ENCODE data around the gene WBP1.

DNA sequence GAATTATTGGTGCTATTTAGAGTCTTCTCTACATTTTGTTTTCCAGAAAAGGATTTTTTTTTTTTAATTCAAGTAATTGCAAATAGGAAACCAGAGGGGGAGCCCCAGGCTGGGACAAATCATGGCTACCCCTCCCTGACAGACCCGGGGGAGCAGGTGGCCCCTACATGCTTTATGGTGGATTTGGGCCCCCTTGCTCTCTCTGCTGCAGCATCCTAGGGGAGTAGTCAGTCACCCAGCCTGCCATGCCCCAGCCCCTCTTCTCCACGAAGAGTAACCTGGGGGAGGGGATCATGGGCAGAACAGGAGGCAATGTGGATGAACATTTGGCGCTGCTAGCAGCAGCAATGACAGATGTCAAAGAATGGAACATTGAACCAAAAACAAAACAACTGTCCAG, 41.5 kb upstream of the WBP1 start:
- no peak for TF ChIP-seq POLR2A (IDR thresholded peaks at IDR 0.05; ENCODE audit: low read depth, low read length)
- no peak for TF ChIP-seq POLR2AphosphoS5 (IDR thresholded peaks at IDR 0.05; ENCODE audit: low read depth, low read length)
- TF ChIP-seq TAF1 (IDR thresholded peaks at IDR 0.05; ENCODE audit: borderline replicate concordance, low read depth, low read length), result no peak

Data from GM12892 (cell line).